WTC11 (cell line): ENCODE results near the gene OSBP2.

Source experiments
- TP53 ChIP-seq: sonication (generic); formaldehyde crosslinking; IDR thresholded peaks from 2 replicates; pipeline ENCODE4 v1.8.1; 2023; ENCODE audit warnings: mild to moderate bottlenecking, missing genetic modification reagents
- TF ChIP-seq, protein P1 (sequence below): sonication (generic); formaldehyde crosslinking; IDR thresholded peaks from 2 replicates; pipeline ENCODE4 v1.8.0; 2022; ENCODE audit warnings: mild to moderate bottlenecking, missing genetic modification reagents
- TF ChIP-seq, protein P2 (sequence below): fragments of 200-600 bp; IDR thresholded peaks from 2 replicates; pipeline ENCODE4 v1.8.0; 2022; ENCODE audit warnings: antibody characterized with exemption

DNA sequence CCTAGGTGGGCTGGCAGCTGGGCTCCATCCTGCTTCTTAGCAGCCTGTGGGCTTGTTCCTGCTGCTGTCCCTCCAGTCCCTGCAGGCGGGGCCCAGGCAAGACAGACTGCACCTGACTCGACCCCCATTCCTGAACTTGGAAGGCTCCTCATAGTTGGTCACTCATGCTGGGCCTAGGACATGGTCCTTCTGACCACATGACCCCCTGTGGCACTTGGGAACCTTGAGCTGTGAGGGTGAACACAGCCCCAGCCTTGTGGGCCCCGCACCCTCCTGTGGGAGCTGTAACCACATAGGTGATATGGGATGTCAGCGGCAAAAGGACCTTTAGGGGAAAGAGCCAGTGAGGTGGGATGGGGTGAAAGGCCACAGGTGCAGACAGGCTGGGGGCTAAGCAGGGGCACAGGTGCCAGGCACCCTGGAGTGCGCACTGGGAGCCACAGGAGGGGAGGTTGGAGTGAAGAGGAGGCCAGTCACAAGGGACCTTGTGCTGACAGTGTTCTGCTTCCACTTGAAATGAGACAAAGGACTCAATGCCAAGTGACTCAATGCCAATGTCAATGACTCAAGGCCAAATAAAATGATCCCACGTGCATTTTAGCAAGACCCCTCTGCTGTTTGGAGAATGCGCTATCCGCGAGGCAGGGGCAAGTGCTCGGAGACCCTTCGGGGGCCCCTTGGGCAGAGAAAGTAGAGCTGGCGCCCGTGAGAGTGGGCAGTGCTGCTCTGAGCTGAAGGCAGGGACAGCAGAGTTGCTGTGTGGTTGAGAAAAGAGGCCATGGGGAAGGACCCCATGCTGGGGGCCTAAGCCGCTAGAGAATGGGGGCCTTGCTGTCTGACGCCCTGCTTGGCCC is 183.2 kb downstream of the OSBP2 start:
- TF ChIP-seq, protein P1, sequence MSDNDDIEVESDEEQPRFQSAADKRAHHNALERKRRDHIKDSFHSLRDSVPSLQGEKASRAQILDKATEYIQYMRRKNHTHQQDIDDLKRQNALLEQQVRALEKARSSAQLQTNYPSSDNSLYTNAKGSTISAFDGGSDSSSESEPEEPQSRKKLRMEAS (CRISPR knock-in tag): no peak
- TF ChIP-seq, protein P2, sequence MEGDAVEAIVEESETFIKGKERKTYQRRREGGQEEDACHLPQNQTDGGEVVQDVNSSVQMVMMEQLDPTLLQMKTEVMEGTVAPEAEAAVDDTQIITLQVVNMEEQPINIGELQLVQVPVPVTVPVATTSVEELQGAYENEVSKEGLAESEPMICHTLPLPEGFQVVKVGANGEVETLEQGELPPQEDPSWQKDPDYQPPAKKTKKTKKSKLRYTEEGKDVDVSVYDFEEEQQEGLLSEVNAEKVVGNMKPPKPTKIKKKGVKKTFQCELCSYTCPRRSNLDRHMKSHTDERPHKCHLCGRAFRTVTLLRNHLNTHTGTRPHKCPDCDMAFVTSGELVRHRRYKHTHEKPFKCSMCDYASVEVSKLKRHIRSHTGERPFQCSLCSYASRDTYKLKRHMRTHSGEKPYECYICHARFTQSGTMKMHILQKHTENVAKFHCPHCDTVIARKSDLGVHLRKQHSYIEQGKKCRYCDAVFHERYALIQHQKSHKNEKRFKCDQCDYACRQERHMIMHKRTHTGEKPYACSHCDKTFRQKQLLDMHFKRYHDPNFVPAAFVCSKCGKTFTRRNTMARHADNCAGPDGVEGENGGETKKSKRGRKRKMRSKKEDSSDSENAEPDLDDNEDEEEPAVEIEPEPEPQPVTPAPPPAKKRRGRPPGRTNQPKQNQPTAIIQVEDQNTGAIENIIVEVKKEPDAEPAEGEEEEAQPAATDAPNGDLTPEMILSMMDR: no peak
- no peak for TF ChIP-seq TP53 (CRISPR knock-in tag)
